Activated T-cell treated with anti-CD3 and anti-CD28 coated beads, Interleukin-2, amount 50 U/mL, for 4 hours (primary cell): Measurements from ENCODE around the gene NUP88. TPM values are rescaled to one million over a fixed set of nuclear protein-coding genes. Genes with fewer than 3 reads are reported as not detected.

ENCODE experiments used
- ATAC-seq, 2 donors: fragments of 200-7000 bp; cut with Tn5 transposase; one replicate each; pipeline ENCODE4 v1.10.0; 2021
- DNase-seq: peaks from one replicate; pipeline ENCODE4 v3.0.0-alpha.2; 2020
- H3K27me3 Mint-ChIP-seq: one replicate; pipeline ENCODE4 v1.8.0; 2021; ENCODE audit warnings: low read depth, mixed read lengths
- H3K36me3 Mint-ChIP-seq: one replicate; pipeline ENCODE4 v1.8.0; 2022; ENCODE audit warnings: mixed read lengths; ENCODE audit not compliant: insufficient read depth
- H3K4me1 Mint-ChIP-seq: one replicate; pipeline ENCODE4 v1.8.0; 2021; ENCODE audit warnings: low read depth, mixed read lengths
- H3K4me3 Mint-ChIP-seq: one replicate; pipeline ENCODE4 v1.8.0; 2021; ENCODE audit warnings: mild to moderate bottlenecking, moderate library complexity, mixed read lengths
- H3K9me3 Mint-ChIP-seq: one replicate; pipeline ENCODE4 v1.8.0; 2021; ENCODE audit warnings: mixed read lengths
- total RNA-seq, 3 donors: library from RNA; stranded (reverse); gene quantifications; one replicate each; pipeline ENCODE4 v1.2.1, GENCODE V29; 2021

The NUP88 gene
- total RNA-seq, 3 donors from 2014 or later: 171 to 184 (median 180) TPM

GRCh38 chr17:5396612-5397011 lies 22.9 kb downstream of the NUP88 start:
- no peaks in the 10 kb centered on the region for H3K9me3 Mint-ChIP-seq
- ATAC-seq: peak; percentile 9 to 40
- no peaks in the 10 kb centered on the region for H3K4me1 Mint-ChIP-seq
- no peak overlapping the region for H3K4me3 Mint-ChIP-seq
- DNase-seq: no peak
- H3K27me3 Mint-ChIP-seq: no peaks in the 10 kb centered on the region
- peaks cover 35% of the 10 kb centered on the region for H3K36me3 Mint-ChIP-seq

GRCh38 chr17:5391678-5392077 lies 27.8 kb downstream of the NUP88 start:
- Mint-ChIP-seq H3K4me3 (no peak overlapping the region), H3K4me1 (peaks cover 11% of the 10 kb centered on the region), H3K36me3 (peaks cover 47% of the 10 kb centered on the region), H3K27me3 (no peaks in the 10 kb centered on the region), H3K9me3 (no peaks in the 10 kb centered on the region)
- no peak for ATAC-seq
- DNase-seq: no peak

GRCh38 chr17:5381542-5381941 lies 37.9 kb downstream of the NUP88 start:
- Mint-ChIP-seq H3K4me1 (no peaks in the 10 kb centered on the region), H3K9me3 (no peaks in the 10 kb centered on the region), H3K36me3 (peaks cover 62% of the 10 kb centered on the region), H3K4me3 (no peak overlapping the region), H3K27me3 (no peaks in the 10 kb centered on the region)
- DNase-seq: no peak
- ATAC-seq: peak in 1 of 2 donors; percentile 21

- H3K27me3 Mint-ChIP-seq: no peaks in the 10 kb centered on the region
- ATAC-seq: no peak
Measured at GRCh38 chr17:5380491-5381135, 38.8 kb downstream of the NUP88 start.

GRCh38 chr17:5379351-5380107 lies 39.9 kb downstream of the NUP88 start:
- no peak for DNase-seq
- ATAC-seq: no peak
- no peaks in the 10 kb centered on the region for H3K4me1 Mint-ChIP-seq

More at GRCh38 chr17:5380491-5381135, 38.8 kb downstream of the NUP88 start:
- DNase-seq: no peak
- Mint-ChIP-seq H3K4me3 (no peak overlapping the region), H3K36me3 (peaks cover 58% of the 10 kb centered on the region), H3K9me3 (no peaks in the 10 kb centered on the region), H3K4me1 (no peaks in the 10 kb centered on the region)

GRCh38 chr17:5378566-5379207 lies 40.8 kb downstream of the NUP88 start:
- H3K27me3 Mint-ChIP-seq: no peaks in the 10 kb centered on the region
- DNase-seq: no peak
- ATAC-seq: no peak
- H3K9me3 Mint-ChIP-seq: no peaks in the 10 kb centered on the region
- H3K4me1 Mint-ChIP-seq: no peaks in the 10 kb centered on the region
- peaks cover 53% of the 10 kb centered on the region for H3K36me3 Mint-ChIP-seq
- no peak overlapping the region for H3K4me3 Mint-ChIP-seq

More at GRCh38 chr17:5379351-5380107, 39.9 kb downstream of the NUP88 start:
- Mint-ChIP-seq H3K4me3 (no peak overlapping the region), H3K36me3 (peaks cover 54% of the 10 kb centered on the region), H3K27me3 (no peaks in the 10 kb centered on the region), H3K9me3 (no peaks in the 10 kb centered on the region)

- Mint-ChIP-seq H3K36me3 (peaks cover 35% of the 10 kb centered on the region), H3K4me1 (no peaks in the 10 kb centered on the region), H3K9me3 (no peaks in the 10 kb centered on the region), H3K27me3 (no peaks in the 10 kb centered on the region), H3K4me3 (no peak overlapping the region)
- DNase-seq (no peak), ATAC-seq (no peak)
Measured at GRCh38 chr17:5373112-5373511, 46.4 kb downstream of the NUP88 start.

GRCh38 chr17:5370411-5370810 lies 49.1 kb downstream of the NUP88 start:
- Mint-ChIP-seq H3K4me3 (no peak overlapping the region), H3K36me3 (peaks cover 36% of the 10 kb centered on the region), H3K9me3 (no peaks in the 10 kb centered on the region), H3K27me3 (no peaks in the 10 kb centered on the region), H3K4me1 (no peaks in the 10 kb centered on the region)
- DNase-seq (no peak), ATAC-seq (no peak)

GRCh38 chr17:5365831-5366230 lies 53.6 kb downstream of the NUP88 start:
- DNase-seq (no peak), ATAC-seq (no peak)
- Mint-ChIP-seq H3K4me1 (peaks cover 2% of the 10 kb centered on the region), H3K9me3 (no peaks in the 10 kb centered on the region), H3K4me3 (no peak overlapping the region), H3K27me3 (no peaks in the 10 kb centered on the region), H3K36me3 (peaks cover 46% of the 10 kb centered on the region)

- H3K4me1 Mint-ChIP-seq: peaks cover 2% of the 10 kb centered on the region
- no peaks in the 10 kb centered on the region for H3K9me3 Mint-ChIP-seq
- no peak overlapping the region for H3K4me3 Mint-ChIP-seq
- peaks cover 42% of the 10 kb centered on the region for H3K36me3 Mint-ChIP-seq
- ATAC-seq: no peak
- no peak for DNase-seq
- no peaks in the 10 kb centered on the region for H3K27me3 Mint-ChIP-seq
Measured at GRCh38 chr17:5364696-5365095, 54.8 kb downstream of the NUP88 start.

- Mint-ChIP-seq H3K4me3 (no peak overlapping the region), H3K4me1 (peaks cover 2% of the 10 kb centered on the region), H3K9me3 (no peaks in the 10 kb centered on the region), H3K27me3 (no peaks in the 10 kb centered on the region), H3K36me3 (peaks cover 38% of the 10 kb centered on the region)
- DNase-seq (no peak), ATAC-seq (no peak)
Measured at GRCh38 chr17:5364156-5364555, 55.3 kb downstream of the NUP88 start.

GRCh38 chr17:5362162-5362811 lies 57.2 kb downstream of the NUP88 start:
- Mint-ChIP-seq H3K9me3 (no peaks in the 10 kb centered on the region), H3K27me3 (no peaks in the 10 kb centered on the region), H3K4me3 (no peak overlapping the region), H3K36me3 (peaks cover 35% of the 10 kb centered on the region), H3K4me1 (peaks cover 2% of the 10 kb centered on the region)
- ATAC-seq (no peak), DNase-seq (no peak)

GRCh38 chr17:5361426-5361825 lies 58.0 kb downstream of the NUP88 start:
- ATAC-seq (no peak), DNase-seq (no peak)
- H3K9me3 Mint-ChIP-seq: no peaks in the 10 kb centered on the region
- H3K4me1 Mint-ChIP-seq: peaks cover 2% of the 10 kb centered on the region
- H3K36me3 Mint-ChIP-seq: peaks cover 35% of the 10 kb centered on the region
- no peaks in the 10 kb centered on the region for H3K27me3 Mint-ChIP-seq
- H3K4me3 Mint-ChIP-seq: no peak overlapping the region

- no peak overlapping the region for H3K4me3 Mint-ChIP-seq
- no peaks in the 10 kb centered on the region for H3K27me3 Mint-ChIP-seq
- no peaks in the 10 kb centered on the region for H3K4me1 Mint-ChIP-seq
- peaks cover 23% of the 10 kb centered on the region for H3K36me3 Mint-ChIP-seq
- ATAC-seq (no peak), DNase-seq (no peak)
- H3K9me3 Mint-ChIP-seq: no peaks in the 10 kb centered on the region
Measured at GRCh38 chr17:5355421-5356129, 63.9 kb downstream of the NUP88 start.
